ENCODE data around the gene ISG20L2.

The ISG20L2 gene

GRCh38 chr1:156738916-156739315 lies 10.3 kb upstream of the ISG20L2 start:
- no peak for DNase-seq (ENCODE audit: low read depth)
- no peak for TF ChIP-seq CTCF (IDR thresholded peaks at IDR 0.05; ENCODE audit: insufficient read depth, low read depth, low read length, missing control alignments)
- H3K4me3 ChIP-seq (ENCODE audit: low read length), result no peak overlapping the region

GRCh38 chr1:156738407-156738806 lies 9.8 kb upstream of the ISG20L2 start:
- no peak overlapping the region for H3K4me3 ChIP-seq (ENCODE audit: low read length)
- DNase-seq (ENCODE audit: low read depth), result no peak
- TF ChIP-seq CTCF (IDR thresholded peaks at IDR 0.05; ENCODE audit: insufficient read depth, low read depth, low read length, missing control alignments), result no peak

GRCh38 chr1:156733989-156734584 lies 5.5 kb upstream of the ISG20L2 start:
- H3K4me3 ChIP-seq (ENCODE audit: low read length), result no peak overlapping the region
- no peak for DNase-seq (ENCODE audit: low read depth)
- no peak for TF ChIP-seq CTCF (IDR thresholded peaks at IDR 0.05; ENCODE audit: insufficient read depth, low read depth, low read length, missing control alignments)

GRCh38 chr1:156727926-156728598 lies 504 bp downstream of the ISG20L2 start, which contains the start of gene METTL25B:
METTL25B (plus strand) TSS chr1:156728469; CDS start chr1:156729105, 636 bp downstream.
- peak within 1 kb of the TSS; percentile 99 for H3K4me3 ChIP-seq (ENCODE audit: low read length)
- DNase-seq (ENCODE audit: low read depth), result peak; percentile 88
- no peak for TF ChIP-seq CTCF (IDR thresholded peaks at IDR 0.05; ENCODE audit: insufficient read depth, low read depth, low read length, missing control alignments)

GRCh38 chr1:156727492-156727891 lies 1.1 kb downstream of the ISG20L2 start:
- TF ChIP-seq CTCF (IDR thresholded peaks at IDR 0.05; ENCODE audit: insufficient read depth, low read depth, low read length, missing control alignments), result no peak
- DNase-seq (ENCODE audit: low read depth), result no peak
- peak overlapping the region; percentile 99 for H3K4me3 ChIP-seq (ENCODE audit: low read length)

GRCh38 chr1:156726549-156727226 lies 1.9 kb downstream of the ISG20L2 start:
- DNase-seq (ENCODE audit: low read depth), result peak; percentile 79
- peak overlapping the region; percentile 99 for H3K4me3 ChIP-seq (ENCODE audit: low read length)
- peak; percentile 72 for TF ChIP-seq CTCF (IDR thresholded peaks at IDR 0.05; ENCODE audit: insufficient read depth, low read depth, low read length, missing control alignments)
